SK-N-SH (cell line): Measurements from ENCODE around the gene HSPG2.

Source experiments
- ELF1 ChIP-seq: IDR thresholded peaks from 2 replicates; pipeline ENCODE4 v1.4.0; 2012
- EP300 ChIP-seq, 2 experiments: IDR thresholded peaks; 2 replicates each; pipeline versions ENCODE4 v1.4.0 to v1.6.1; 2012; ENCODE audit warnings: borderline replicate concordance in 1 of 2, low read depth in 1 of 2, low read length in 1 of 2
- MXI1 ChIP-seq: IDR thresholded peaks from 2 replicates; pipeline ENCODE4 v1.6.1; 2012; ENCODE audit warnings: mild to moderate bottlenecking, low read depth, low read length, improper control_type of control experiment
- NRF1 ChIP-seq: IDR thresholded peaks from 2 replicates; pipeline ENCODE4 v1.6.1; 2012; ENCODE audit warnings: low read depth, mild to moderate bottlenecking, low read length
- POLR2AphosphoS5 ChIP-seq: IDR thresholded peaks from 2 replicates; pipeline ENCODE4 v1.6.1; 2012; ENCODE audit warnings: low read depth, low read length
- RAD21 ChIP-seq: IDR thresholded peaks from 2 replicates; pipeline ENCODE4 v1.6.1; 2012; ENCODE audit warnings: mild to moderate bottlenecking, low read length
- RXRA ChIP-seq: IDR thresholded peaks from 2 replicates; pipeline ENCODE4 v1.4.0; 2012; ENCODE audit warnings: low read depth, mild to moderate bottlenecking, borderline replicate concordance
- SIN3A ChIP-seq: IDR thresholded peaks from 2 replicates; pipeline ENCODE4 v1.6.1; 2012; ENCODE audit warnings: low read depth, mild to moderate bottlenecking, low read length, moderate library complexity, borderline replicate concordance
- TAF1 ChIP-seq: IDR thresholded peaks from 2 replicates; pipeline ENCODE4 v1.6.1; 2012; ENCODE audit warnings: low read depth, mild to moderate bottlenecking, low read length, moderate library complexity, borderline replicate concordance
- TF ChIP-seq, protein P1 (sequence below): fragments of 200-600 bp; sonication (generic); IDR thresholded peaks from 2 replicates; pipeline ENCODE4 v1.6.1; 2017; ENCODE audit warnings: antibody characterized with exemption, mild to moderate bottlenecking, moderate library complexity
- TF ChIP-seq, protein P2 (sequence below): IDR thresholded peaks from 2 replicates; pipeline ENCODE4 v1.6.1; 2012; ENCODE audit warnings: mild to moderate bottlenecking, low read depth, low read length, moderate library complexity
- TF ChIP-seq, protein P3 (sequence below): IDR thresholded peaks from 2 replicates; pipeline ENCODE4 v1.4.0; 2012; ENCODE audit warnings: low read depth, borderline replicate concordance
- TF ChIP-seq, protein P4 (sequence below): IDR thresholded peaks from 2 replicates; pipeline ENCODE4 v1.4.0; 2012; ENCODE audit warnings: low read depth

DNA sequence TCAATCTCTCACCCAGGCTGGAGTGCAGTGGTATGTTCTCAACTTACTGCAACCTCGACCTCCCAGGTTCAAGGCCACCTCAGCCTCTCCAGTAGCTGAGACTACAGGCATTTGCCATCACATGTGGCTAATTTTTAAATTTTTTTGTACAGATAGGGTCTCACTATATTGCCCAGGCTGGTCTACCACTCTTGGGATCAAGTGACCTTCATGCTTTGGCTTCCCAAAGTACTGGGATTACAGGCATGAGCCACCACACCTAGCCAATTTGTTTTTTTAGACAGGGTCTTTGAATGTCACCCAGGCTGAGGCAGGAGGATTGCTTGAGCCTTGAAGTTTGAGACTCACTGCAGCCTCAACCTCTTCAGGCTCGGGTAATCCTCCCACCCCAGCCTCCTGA, 144.0 kb downstream of the HSPG2 start:
- no peak for TF ChIP-seq POLR2AphosphoS5
- no peak for TF ChIP-seq MXI1
- TF ChIP-seq, protein P1, sequence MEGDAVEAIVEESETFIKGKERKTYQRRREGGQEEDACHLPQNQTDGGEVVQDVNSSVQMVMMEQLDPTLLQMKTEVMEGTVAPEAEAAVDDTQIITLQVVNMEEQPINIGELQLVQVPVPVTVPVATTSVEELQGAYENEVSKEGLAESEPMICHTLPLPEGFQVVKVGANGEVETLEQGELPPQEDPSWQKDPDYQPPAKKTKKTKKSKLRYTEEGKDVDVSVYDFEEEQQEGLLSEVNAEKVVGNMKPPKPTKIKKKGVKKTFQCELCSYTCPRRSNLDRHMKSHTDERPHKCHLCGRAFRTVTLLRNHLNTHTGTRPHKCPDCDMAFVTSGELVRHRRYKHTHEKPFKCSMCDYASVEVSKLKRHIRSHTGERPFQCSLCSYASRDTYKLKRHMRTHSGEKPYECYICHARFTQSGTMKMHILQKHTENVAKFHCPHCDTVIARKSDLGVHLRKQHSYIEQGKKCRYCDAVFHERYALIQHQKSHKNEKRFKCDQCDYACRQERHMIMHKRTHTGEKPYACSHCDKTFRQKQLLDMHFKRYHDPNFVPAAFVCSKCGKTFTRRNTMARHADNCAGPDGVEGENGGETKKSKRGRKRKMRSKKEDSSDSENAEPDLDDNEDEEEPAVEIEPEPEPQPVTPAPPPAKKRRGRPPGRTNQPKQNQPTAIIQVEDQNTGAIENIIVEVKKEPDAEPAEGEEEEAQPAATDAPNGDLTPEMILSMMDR, result no peak
- TF ChIP-seq EP300 (IDR thresholded peaks at IDR 0.05; ENCODE audit: borderline replicate concordance in 1 of 2, low read depth in 1 of 2, low read length in 1 of 2), result no peak
- no peak for TF ChIP-seq ELF1
- no peak for TF ChIP-seq TAF1
- TF ChIP-seq, protein P2, sequence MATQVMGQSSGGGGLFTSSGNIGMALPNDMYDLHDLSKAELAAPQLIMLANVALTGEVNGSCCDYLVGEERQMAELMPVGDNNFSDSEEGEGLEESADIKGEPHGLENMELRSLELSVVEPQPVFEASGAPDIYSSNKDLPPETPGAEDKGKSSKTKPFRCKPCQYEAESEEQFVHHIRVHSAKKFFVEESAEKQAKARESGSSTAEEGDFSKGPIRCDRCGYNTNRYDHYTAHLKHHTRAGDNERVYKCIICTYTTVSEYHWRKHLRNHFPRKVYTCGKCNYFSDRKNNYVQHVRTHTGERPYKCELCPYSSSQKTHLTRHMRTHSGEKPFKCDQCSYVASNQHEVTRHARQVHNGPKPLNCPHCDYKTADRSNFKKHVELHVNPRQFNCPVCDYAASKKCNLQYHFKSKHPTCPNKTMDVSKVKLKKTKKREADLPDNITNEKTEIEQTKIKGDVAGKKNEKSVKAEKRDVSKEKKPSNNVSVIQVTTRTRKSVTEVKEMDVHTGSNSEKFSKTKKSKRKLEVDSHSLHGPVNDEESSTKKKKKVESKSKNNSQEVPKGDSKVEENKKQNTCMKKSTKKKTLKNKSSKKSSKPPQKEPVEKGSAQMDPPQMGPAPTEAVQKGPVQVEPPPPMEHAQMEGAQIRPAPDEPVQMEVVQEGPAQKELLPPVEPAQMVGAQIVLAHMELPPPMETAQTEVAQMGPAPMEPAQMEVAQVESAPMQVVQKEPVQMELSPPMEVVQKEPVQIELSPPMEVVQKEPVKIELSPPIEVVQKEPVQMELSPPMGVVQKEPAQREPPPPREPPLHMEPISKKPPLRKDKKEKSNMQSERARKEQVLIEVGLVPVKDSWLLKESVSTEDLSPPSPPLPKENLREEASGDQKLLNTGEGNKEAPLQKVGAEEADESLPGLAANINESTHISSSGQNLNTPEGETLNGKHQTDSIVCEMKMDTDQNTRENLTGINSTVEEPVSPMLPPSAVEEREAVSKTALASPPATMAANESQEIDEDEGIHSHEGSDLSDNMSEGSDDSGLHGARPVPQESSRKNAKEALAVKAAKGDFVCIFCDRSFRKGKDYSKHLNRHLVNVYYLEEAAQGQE, result no peak
- TF ChIP-seq RAD21, result no peak
- no peak for TF ChIP-seq NRF1
- TF ChIP-seq, protein P3, sequence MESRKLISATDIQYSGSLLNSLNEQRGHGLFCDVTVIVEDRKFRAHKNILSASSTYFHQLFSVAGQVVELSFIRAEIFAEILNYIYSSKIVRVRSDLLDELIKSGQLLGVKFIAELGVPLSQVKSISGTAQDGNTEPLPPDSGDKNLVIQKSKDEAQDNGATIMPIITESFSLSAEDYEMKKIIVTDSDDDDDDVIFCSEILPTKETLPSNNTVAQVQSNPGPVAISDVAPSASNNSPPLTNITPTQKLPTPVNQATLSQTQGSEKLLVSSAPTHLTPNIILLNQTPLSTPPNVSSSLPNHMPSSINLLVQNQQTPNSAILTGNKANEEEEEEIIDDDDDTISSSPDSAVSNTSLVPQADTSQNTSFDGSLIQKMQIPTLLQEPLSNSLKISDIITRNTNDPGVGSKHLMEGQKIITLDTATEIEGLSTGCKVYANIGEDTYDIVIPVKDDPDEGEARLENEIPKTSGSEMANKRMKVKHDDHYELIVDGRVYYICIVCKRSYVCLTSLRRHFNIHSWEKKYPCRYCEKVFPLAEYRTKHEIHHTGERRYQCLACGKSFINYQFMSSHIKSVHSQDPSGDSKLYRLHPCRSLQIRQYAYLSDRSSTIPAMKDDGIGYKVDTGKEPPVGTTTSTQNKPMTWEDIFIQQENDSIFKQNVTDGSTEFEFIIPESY, result no peak
- TF ChIP-seq, protein P4, sequence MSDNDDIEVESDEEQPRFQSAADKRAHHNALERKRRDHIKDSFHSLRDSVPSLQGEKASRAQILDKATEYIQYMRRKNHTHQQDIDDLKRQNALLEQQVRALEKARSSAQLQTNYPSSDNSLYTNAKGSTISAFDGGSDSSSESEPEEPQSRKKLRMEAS, result no peak
- TF ChIP-seq RXRA, result no peak
- no peak for TF ChIP-seq SIN3A
